H1 (cell line): ENCODE measurements around the gene PRRT2. TPM values are rescaled to one million over a fixed set of nuclear protein-coding genes. Genes with fewer than 3 reads are reported as not detected.

Source experiments
- CTCF ChIA-PET: fragments of 300-600 bp; sonication (Branson Sonifier 250); formaldehyde crosslinking; loops from one replicate; lab custom pipeline; 2021; ENCODE audit not compliant: partially characterized antibody; lab: Charles Lee
- POLR2A ChIA-PET: fragments of 300-600 bp; sonication (Branson Sonifier 250); formaldehyde crosslinking; loops from one replicate; lab custom pipeline; 2021; ENCODE audit warnings: inconsistent platforms; ENCODE audit not compliant: partially characterized antibody; lab: Charles Lee
- DNase-seq, 2 experiments: peaks; one replicate each; pipeline versions ENCODE4 v3.0.0 to v3.0.0-alpha.2; 2010 to 2022; ENCODE audit warnings: low spot score in 2 of 2, low read depth in 1 of 2, mixed read lengths in 1 of 2
- FAIRE-seq: peaks from 2 replicates; lab custom pipeline; 2011; peaks lifted over from hg19 to GRCh38; lab: Jason Lieb, UNC
- H2AFZ ChIP-seq: 2 replicates; pipeline ENCODE4 v1.8.1; 2012; ENCODE audit warnings: low read length, inconsistent platforms
- H2AK5ac ChIP-seq: 2 replicates; pipeline ENCODE4 v1.6.1; 2013; ENCODE audit warnings: low read depth, low read length
- H2BK120ac ChIP-seq: replicated peaks from 2 replicates; pipeline ENCODE3; 2013; ENCODE audit warnings: low read depth, low read length, inconsistent platforms
- H2BK12ac ChIP-seq: 2 replicates; pipeline ENCODE4 v1.6.1; 2013; ENCODE audit warnings: low read depth, low read length
- H2BK15ac ChIP-seq: 2 replicates; pipeline ENCODE4 v1.6.1; 2013; ENCODE audit warnings: low read length
- H2BK20ac ChIP-seq: 2 replicates; pipeline ENCODE4 v1.6.1; 2013; ENCODE audit warnings: low read length
- H2BK5ac ChIP-seq: 2 replicates; pipeline ENCODE4 v1.6.1; 2013; ENCODE audit warnings: low read depth, low read length
- H3K14ac ChIP-seq: 2 replicates; pipeline ENCODE4 v1.6.1; 2013; ENCODE audit warnings: inconsistent platforms; ENCODE audit not compliant: insufficient read length
- H3K18ac ChIP-seq: 2 replicates; pipeline ENCODE4 v1.6.1; 2013; ENCODE audit warnings: low read length; ENCODE audit errors: extremely low read depth
- H3K23ac ChIP-seq: 2 replicates; pipeline ENCODE4 v1.6.1; 2013; ENCODE audit warnings: inconsistent platforms; ENCODE audit not compliant: insufficient read length
- H3K23me2 ChIP-seq: 2 replicates; pipeline ENCODE4 v1.6.1; 2013; ENCODE audit warnings: low read depth, low read length
- H3K27ac ChIP-seq: 2 replicates; pipeline ENCODE4 v1.6.1; 2011; ENCODE audit warnings: low read depth, low read length, inconsistent platforms
- H3K27me3 ChIP-seq, 4 experiments: replicated peaks in 1 of 4; 1 replicate in 1 of 4; 2 replicates in 3 of 4; pipeline versions ENCODE4 v1.6.1 to v1.8.1; 2011 to 2013; ENCODE audit warnings: low read length in 3 of 4, mild to moderate bottlenecking in 3 of 4, inconsistent platforms in 2 of 4, mixed read lengths in 2 of 4, moderate library complexity in 1 of 4; ENCODE audit not compliant: control insufficient read depth in 3 of 4, insufficient read depth in 3 of 4; ENCODE audit errors: extremely low read depth in 1 of 4
- H3K36me3 ChIP-seq, 4 experiments: 2 replicates each; pipeline versions ENCODE4 v1.6.1 to v1.8.1; 2011 to 2013; ENCODE audit warnings: mild to moderate bottlenecking in 4 of 4, low read length in 3 of 4, moderate library complexity in 2 of 4, control low read depth in 1 of 4, inconsistent platforms in 1 of 4; ENCODE audit not compliant: insufficient read depth in 4 of 4, control insufficient read depth in 2 of 4
- H3K4ac ChIP-seq: replicated peaks from 2 replicates; pipeline ENCODE3; 2013; ENCODE audit warnings: low read length, low read depth, mixed read lengths, inconsistent platforms; ENCODE audit not compliant: insufficient read length
- H3K4me1 ChIP-seq, 4 experiments: replicated peaks in 1 of 4; 1 replicate in 1 of 4; 2 replicates in 3 of 4; pipeline versions ENCODE4 v1.6.1 to v1.8.1; 2011 to 2013; ENCODE audit warnings: low read length in 3 of 4, inconsistent platforms in 2 of 4, mixed read lengths in 1 of 4; ENCODE audit not compliant: insufficient read depth in 4 of 4, control insufficient read depth in 3 of 4
- H3K4me2 ChIP-seq, 2 experiments: 2 replicates each; pipeline versions ENCODE4 v1.6.1 to v1.8.1; 2011 to 2013; ENCODE audit warnings: low read depth in 2 of 2, low read length in 2 of 2, control low read depth in 1 of 2, inconsistent platforms in 1 of 2, mild to moderate bottlenecking in 1 of 2; ENCODE audit not compliant: insufficient read depth in 1 of 2
- H3K4me3 ChIP-seq, 4 experiments: fragments of 200-600, 300-600 bp in 1 of 4; sonication (generic), shearing (Covaris generic), sonication (Bioruptor Twin) in 1 of 4; 2 replicates each; pipeline versions ENCODE4 v1.5.1 to v1.8.1; 2011 to 2016; ENCODE audit warnings: low read length in 4 of 4, low read depth in 3 of 4, control low read depth in 2 of 4, inconsistent platforms in 2 of 4, mild to moderate bottlenecking in 2 of 4, mixed read lengths in 1 of 4, moderate library complexity in 1 of 4; ENCODE audit not compliant: insufficient read depth in 2 of 4; ENCODE audit errors: extremely low read depth in 1 of 4
- H3K56ac ChIP-seq: replicated peaks from 2 replicates; pipeline ENCODE3; 2013; ENCODE audit warnings: low read depth, mild to moderate bottlenecking, mixed read lengths, low read length, inconsistent platforms; ENCODE audit not compliant: insufficient read length
- H3K79me1 ChIP-seq: 2 replicates; pipeline ENCODE4 v1.6.1; 2013; ENCODE audit warnings: low read depth, low read length, control low read depth
- H3K79me2 ChIP-seq, 2 experiments: 2 replicates each; pipeline versions ENCODE4 v1.6.1 to v1.8.1; 2012 to 2013; ENCODE audit warnings: low read length in 2 of 2, mild to moderate bottlenecking in 2 of 2, inconsistent platforms in 1 of 2; ENCODE audit not compliant: insufficient read depth in 2 of 2, control insufficient read depth in 1 of 2
- H3K9ac ChIP-seq, 4 experiments: replicated peaks in 1 of 4; 1 replicate in 1 of 4; 2 replicates in 3 of 4; pipeline versions ENCODE4 v1.6.1 to v1.8.1; 2011 to 2013; ENCODE audit warnings: low read depth in 3 of 4, low read length in 3 of 4, control low read depth in 2 of 4, mild to moderate bottlenecking in 2 of 4, moderate library complexity in 2 of 4, inconsistent platforms in 1 of 4; ENCODE audit errors: extremely low read depth in 1 of 4
- H3K9me3 ChIP-seq, 2 experiments: 2 replicates each; pipeline versions ENCODE4 v1.6.1 to v1.8.1; 2012 to 2013; ENCODE audit warnings: mild to moderate bottlenecking in 2 of 2, moderate library complexity in 2 of 2, control low read depth in 1 of 2, inconsistent platforms in 1 of 2, low read depth in 1 of 2, low read length in 1 of 2, mixed read lengths in 1 of 2; ENCODE audit not compliant: insufficient read depth in 2 of 2
- H4K20me1 ChIP-seq, 2 experiments: replicated peaks in 1 of 2; 2 replicates each; pipeline versions ENCODE3 to v1.8.1; 2011 to 2013; ENCODE audit warnings: inconsistent platforms in 2 of 2, low read length in 2 of 2, mild to moderate bottlenecking in 1 of 2; ENCODE audit not compliant: insufficient read depth in 2 of 2, control insufficient read depth in 1 of 2
- H4K5ac ChIP-seq: 2 replicates; pipeline ENCODE4 v1.6.1; 2013; ENCODE audit warnings: low read length, low read depth, mixed read lengths, inconsistent platforms; ENCODE audit not compliant: insufficient read length
- H4K8ac ChIP-seq: 2 replicates; pipeline ENCODE4 v1.8.0; 2013; ENCODE audit warnings: mild to moderate bottlenecking, moderate library complexity, low read length, inconsistent platforms; ENCODE audit not compliant: insufficient read depth; ENCODE audit errors: extremely low read depth
- H4K91ac ChIP-seq: replicated peaks from 2 replicates; pipeline ENCODE3; 2013; ENCODE audit warnings: low read length, mixed read lengths, inconsistent platforms; ENCODE audit not compliant: insufficient read length
- CTBP2 ChIP-seq: IDR thresholded peaks from 2 replicates; pipeline ENCODE4 v1.7.0; 2011; ENCODE audit warnings: borderline replicate concordance, mild to moderate bottlenecking, moderate library complexity, mixed read lengths, low read length; ENCODE audit not compliant: insufficient read depth, insufficient read length
- EZH2 ChIP-seq: fragments of 200-600 bp; sonication (generic); IDR thresholded peaks from 2 replicates; pipeline ENCODE4 v1.7.1; 2012; ENCODE audit warnings: low read depth, mild to moderate bottlenecking, moderate library complexity, low read length, inconsistent platforms; ENCODE audit not compliant: severe bottlenecking
- HDAC6 ChIP-seq: IDR thresholded peaks from one replicate; pipeline ENCODE4 v1.7.1; 2012; ENCODE audit warnings: low read depth, mild to moderate bottlenecking, inconsistent platforms, low read length, moderate library complexity
- KDM5A ChIP-seq: fragments of 200-600 bp; IDR thresholded peaks from 2 replicates; pipeline ENCODE4 v1.7.1; 2012; ENCODE audit warnings: mild to moderate bottlenecking, low read length, inconsistent platforms, mixed read lengths
- SIX5 ChIP-seq: IDR thresholded peaks from 2 replicates; pipeline ENCODE4 v1.6.1; 2011; ENCODE audit warnings: mild to moderate bottlenecking, low read depth, low read length
- WGBS, 2 experiments: shearing (Covaris generic) in 1 of 2; methylation state at CpG; one replicate each; pipeline versions ENCODE4 v1.1.6 to v1.1.7; 2013 to 2015; ENCODE audit warnings: low lambda C conversion rate in 2 of 2, mixed read lengths in 2 of 2, inconsistent platforms in 1 of 2, low coverage in 1 of 2, missing lambda C conversion rate in 1 of 2; ENCODE audit not compliant: insufficient replicate concordance in 2 of 2, insufficient coverage in 1 of 2, insufficient read length in 1 of 2; ENCODE audit errors: extremely low coverage in 1 of 2, missing lambda C conversion rate in 1 of 2; 5-methylcytosine and 5-hydroxymethylcytosine counted together
- polyA plus RNA-seq, 7 experiments: library from polyadenylated mRNA; depleted of rRNA in 3 of 7; stranded (reverse) in 5 of 7; unstranded in 2 of 7; fragments of >200 nt in 5 of 7; fragments of 200-250 nt in 2 of 7; gene quantifications; 1 replicate in 5 of 7; 2 replicates in 1 of 7; 4 replicates in 1 of 7; pipeline versions ENCODE4 v1.2.1 to v1.2.3, GENCODE V29; 2011 to 2013; ENCODE audit warnings: missing spikeins in 2 of 7, mixed read lengths in 2 of 7
- total RNA-seq: library from RNA; stranded (reverse); fragmentation: NEBNext Ultra II Directional; extraction: Animal tissue kit (Norgen Biotek cat#: 25700); gene quantifications from 2 replicates; pipeline ENCODE4 v1.2.1, GENCODE V29; 2021

The PRRT2 gene
- total and polyA plus RNA-seq, 2 of the 8 experiments (the other 6 are each of a cell fraction or from before 2014, with no cell fraction given), result 12.8 to 32.6 TPM

- Histone ChIP-seq H3K4me3 (peak overlapping the region; percentile 1 to 85 (median 56); a peak in 5 of 8 replicates), H2AFZ (no peak overlapping the region), H3K9ac (no peak overlapping the region), H2BK12ac (no peak overlapping the region), H4K8ac (no peak overlapping the region), H4K20me1 (peaks cover 15 to 21% of the 10 kb centered on the region in 2 experiments), H3K9me3 (no peaks in the 10 kb centered on the region), H3K4ac (no peak overlapping the region), H3K36me3 (peaks cover 6 to 25% (median 10%) of the 10 kb centered on the region in 4 experiments), H3K4me2 (peak overlapping the region; percentile 91 to 92), H2BK5ac (peak overlapping the region; percentile 91; the same call in 1 of the 2 replicates), H3K23ac (no peak overlapping the region), H2BK20ac (no peak overlapping the region), H3K18ac (peak overlapping the region; percentile 44; the same call in 1 of the 2 replicates), H2AK5ac (no peak overlapping the region), H3K23me2 (peaks cover 36% of the 10 kb centered on the region), H3K14ac (no peak overlapping the region), H3K56ac (no peak overlapping the region), H3K79me2 (peaks cover 7 to 30% of the 10 kb centered on the region in 2 experiments), H3K4me1 (peaks cover 0 to 52% (median 42%) of the 10 kb centered on the region in 4 experiments; a peak in 6 of 7 replicates), H3K27ac (no peak overlapping the region; the same call in 1 of the 2 replicates), H2BK15ac (no peak overlapping the region), H3K79me1 (no peaks in the 10 kb centered on the region; the same call in 1 of the 2 replicates), H4K91ac (no peak overlapping the region), H2BK120ac (no peak overlapping the region), H4K5ac (peak overlapping the region; percentile 41), H3K27me3 (no peaks in the 10 kb centered on the region)
- 10% methylated on average over 6 of the region's 9 CpGs; no CpG with 5 or more reads in 1 of the 2 experiments for WGBS, 2 experiments
- CTCF ChIA-PET, result interaction anchor here (0.9 to 4.4 kb wide), 3 partner anchors 7 to 244 kb away, joined by 3 to 30 read pairs (median 3); partner anchors contain the start of genes MVP and PAGR1
- POLR2A ChIA-PET, result interaction anchor here (0.7 to 2.3 kb wide), 11 partner anchors 11 to 242 kb away, joined by 3 to 21 read pairs (median 5); partner anchors contain the start of genes CDIPT, KIF22, MVP and QPRT
- TF ChIP-seq SIX5, result peak; percentile 4; the same call in 1 of the 2 replicates
- TF ChIP-seq HDAC6, result no peak
- no peak for TF ChIP-seq KDM5A
- TF ChIP-seq CTBP2, result no peak
- TF ChIP-seq EZH2, result no peak
- FAIRE-seq, result no peak
- DNase-seq, result peak in 1 of 2 experiments; percentile 61
These were observed 1.3 kb upstream of the PRRT2 start for GRCh38 chr16:29810699-29811169.
